Suprapubic skin (tissue), 3 donors: ENCODE results near the gene THOC1.

Experiments used
- CTCF ChIP-seq, 2 donors: fragments of 200-600 bp in 1 of 2; fragments of 450-650 bp in 1 of 2; sonication (generic) in 1 of 2; IDR thresholded peaks; one replicate each; pipeline ENCODE4 v1.5.1; 2016 to 2019; ENCODE audit warnings: antibody characterized with exemption in 2 of 2, mild to moderate bottlenecking in 1 of 2, moderate library complexity in 1 of 2
- POLR2A ChIP-seq, 2 donors: fragments of 450-650 bp; IDR thresholded peaks; one replicate each; pipeline ENCODE4 v1.6.1; 2017; ENCODE audit warnings: antibody characterized with exemption in 2 of 2, mild to moderate bottlenecking in 2 of 2, moderate library complexity in 2 of 2

GRCh38 chr18:210733-211132 is 57.1 kb downstream of the THOC1 start:
- TF ChIP-seq CTCF (IDR thresholded peaks at IDR 0.05) (no peak), POLR2A (IDR thresholded peaks at IDR 0.05) (no peak)
